GOT3 (cell line): ENCODE measurements around the gene KIF26B.
"Not testable (repeated sequence)": the region's sequence is repeated elsewhere in the genome, so short reads cannot be mapped to it uniquely, and the experiment has no call there.

Experiments
- DNase-seq: peaks from one replicate; lab custom pipeline; 2025; ENCODE audit warnings: mixed read lengths; lab: John Stamatoyannopoulos, UW

The KIF26B gene

GRCh38 chr1:245323765-245324164 lies 169.0 kb downstream of the KIF26B start:
- not testable (repeated sequence) for DNase-seq

GRCh38 chr1:245325922-245326795 lies 171.4 kb downstream of the KIF26B start:
- DNase-seq: no peak

GRCh38 chr1:245327360-245327759 lies 172.6 kb downstream of the KIF26B start:
- no peak for DNase-seq

GRCh38 chr1:245327842-245328241 lies 173.1 kb downstream of the KIF26B start:
- DNase-seq: no peak

- DNase-seq: no peak
Observed at GRCh38 chr1:245330951-245331350, 176.2 kb downstream of the KIF26B start.

- no peak for DNase-seq
Observed at GRCh38 chr1:245332085-245332484, 177.3 kb downstream of the KIF26B start.

GRCh38 chr1:245332513-245332912 lies 177.7 kb downstream of the KIF26B start:
- no peak for DNase-seq

- DNase-seq: no peak
Observed at GRCh38 chr1:245334235-245334634, 179.4 kb downstream of the KIF26B start.

GRCh38 chr1:245334827-245335490 lies 180.2 kb downstream of the KIF26B start:
- no peak for DNase-seq

- not testable (repeated sequence) for DNase-seq
Observed at GRCh38 chr1:245335684-245336083, 180.9 kb downstream of the KIF26B start.

GRCh38 chr1:245336149-245336983 lies 181.6 kb downstream of the KIF26B start:
- DNase-seq: no peak

GRCh38 chr1:245336984-245337355 lies 182.2 kb downstream of the KIF26B start:
- not testable (repeated sequence) for DNase-seq

GRCh38 chr1:245337829-245338484 lies 183.2 kb downstream of the KIF26B start:
- no peak for DNase-seq

- DNase-seq: no peak
Observed at GRCh38 chr1:245338485-245338877, 183.7 kb downstream of the KIF26B start.

GRCh38 chr1:245341743-245342142 lies 187.0 kb downstream of the KIF26B start:
- no peak for DNase-seq

GRCh38 chr1:245345191-245345884 lies 190.6 kb downstream of the KIF26B start:
- DNase-seq: no peak

- no peak for DNase-seq
Observed at GRCh38 chr1:245348626-245349025, 193.8 kb downstream of the KIF26B start.

GRCh38 chr1:245353411-245353810 lies 198.6 kb downstream of the KIF26B start:
- DNase-seq: no peak

GRCh38 chr1:245353915-245354775 lies 199.4 kb downstream of the KIF26B start:
- DNase-seq: no peak
